GM18951 (cell line): ENCODE measurements around the gene MYOZ3.

Experiments
- POLR2A ChIP-seq: IDR thresholded peaks from 4 replicates; pipeline ENCODE4 v1.6.1; 2011; ENCODE audit warnings: mild to moderate bottlenecking; ENCODE audit not compliant: insufficient read length, insufficient read depth; ENCODE audit errors: extremely low read depth
- in situ Hi-C: fragments of 300-500 bp; cut with MboI; formaldehyde crosslinking; loops from one replicate; pipeline ENCODE4 v1.12.0; 2022; ENCODE audit warnings: low sequenced_read_pairs, mixed read lengths, inconsistent platforms; ENCODE audit not compliant: unreplicated experiment

Gene MYOZ3

GRCh38 chr5:150651924-150652671 is 9.0 kb upstream of the MYOZ3 start:
- in situ Hi-C loops = no loop called here
- no peak for TF ChIP-seq POLR2A

- in situ Hi-C loops = no loop called here
- no peak for TF ChIP-seq POLR2A
Measured at GRCh38 chr5:150653145-150653761, 7.8 kb upstream of the MYOZ3 start.

GRCh38 chr5:150653762-150654556 is 7.1 kb upstream of the MYOZ3 start:
- in situ Hi-C loops = no loop called here
- TF ChIP-seq POLR2A = no peak

GRCh38 chr5:150655221-150655620 is 5.8 kb upstream of the MYOZ3 start:
- no peak for TF ChIP-seq POLR2A
- in situ Hi-C loops = no loop called here

- in situ Hi-C loops = no loop called here
Measured at GRCh38 chr5:150656191-150657132, 4.6 kb upstream of the MYOZ3 start.

GRCh38 chr5:150658121-150658520 is 2.9 kb upstream of the MYOZ3 start:
- no peak for TF ChIP-seq POLR2A
- in situ Hi-C loops = no loop called here

More at GRCh38 chr5:150656191-150657132, 4.6 kb upstream of the MYOZ3 start:
- peak; percentile 38 for TF ChIP-seq POLR2A

- in situ Hi-C loops = no loop called here
- TF ChIP-seq POLR2A = no peak
Measured at GRCh38 chr5:150658699-150659265, 2.3 kb upstream of the MYOZ3 start.

- in situ Hi-C loops = no loop called here
Measured at GRCh38 chr5:150659360-150660107, 1.5 kb upstream of the MYOZ3 start.

GRCh38 chr5:150660108-150660831 is 781 bp upstream of the MYOZ3 start:
- in situ Hi-C loops = no loop called here
- no peak for TF ChIP-seq POLR2A

More at GRCh38 chr5:150659360-150660107, 1.5 kb upstream of the MYOZ3 start:
- no peak for TF ChIP-seq POLR2A

- in situ Hi-C loops = no loop called here
- no peak for TF ChIP-seq POLR2A
Measured at GRCh38 chr5:150661821-150662596, 958 bp downstream of the MYOZ3 start.
